Smooth muscle cell of trachea (primary cell): Measurements from ENCODE around the gene SHISA5. TPM values are rescaled to one million over a fixed set of nuclear protein-coding genes. Genes with fewer than 3 reads are reported as not detected.

ENCODE experiments used
- total RNA-seq: library from RNA; depleted of rRNA; stranded (reverse); fragments of >200 nt; gene quantifications from 2 replicates; pipeline ENCODE4 v1.2.1, GENCODE V29; 2014

The SHISA5 gene
- total RNA-seq: 107 and 177 TPM in 2 replicates

GRCh38 chr3:48504051-48504946, at the start of gene SHISA5:
Gene SHISA5 (minus strand): TSS chr3:48504174. CDS start chr3:48504094, 80 bp downstream.

GRCh38 chr3:48446425-48447193, 57.4 kb downstream of the SHISA5 start, which contains the start of gene ATRIP:
Gene ATRIP (plus strand): TSS chr3:48446737. CDS start chr3:48446846, 109 bp downstream.

GRCh38 chr3:48439820-48440589, 64.0 kb downstream of the SHISA5 start, which contains the start of the genes CCDC51 and TMA7:
Gene CCDC51 (minus strand): TSS chr3:48440119. CDS start chr3:48435128, 4,991 bp downstream.
Gene TMA7 (plus strand): TSS chr3:48440257. CDS start chr3:48440297, 40 bp downstream.

GRCh38 chr3:48429960-48430707, 73.8 kb downstream of the SHISA5 start, which contains the start of gene PLXNB1:
Gene PLXNB1 (minus strand): TSS chr3:48430086. CDS start chr3:48424611, 5,475 bp downstream.

Other genes starting within 250 kb of the SHISA5 start
- 37.4 and 40.0 TPM in 2 replicates for gene NME6, start 202.8 kb downstream of the SHISA5 start, total RNA-seq
- not detected in 2 replicates for gene SPINK8, start 170.5 kb downstream of the SHISA5 start, total RNA-seq
- gene FBXW12, start 132.0 kb downstream of the SHISA5 start, total RNA-seq: 0.15 TPM in 1 of 2 replicates, not detected in the other
- 41.3 and 76.4 TPM in 2 replicates for gene PLXNB1, start 74.1 kb downstream of the SHISA5 start, total RNA-seq
- gene CCDC51, start 64.1 kb downstream of the SHISA5 start, total RNA-seq: 40.0 and 42.8 TPM in 2 replicates
- gene TMA7, start 63.9 kb downstream of the SHISA5 start, total RNA-seq: 178 and 359 TPM in 2 replicates
- 5.7 and 6.6 TPM in 2 replicates for gene ATRIP, start 57.4 kb downstream of the SHISA5 start, total RNA-seq
- gene PFKFB4, start 52.6 kb upstream of the SHISA5 start, total RNA-seq: 10.0 and 12.2 TPM in 2 replicates
- 1.2 and 1.3 TPM in 2 replicates for gene UCN2, start 59.6 kb upstream of the SHISA5 start, total RNA-seq
- 22.5 and 52.6 TPM in 2 replicates for gene COL7A1, start 91.2 kb upstream of the SHISA5 start, total RNA-seq
- gene UQCRC1, start 105.5 kb upstream of the SHISA5 start, total RNA-seq: 358 and 469 TPM in 2 replicates
- gene TMEM89, start 117.6 kb upstream of the SHISA5 start, total RNA-seq: not detected in 2 replicates
- 16.9 and 22.2 TPM in 2 replicates for gene SLC26A6, start 131.3 kb upstream of the SHISA5 start, total RNA-seq
- gene CELSR3, start 158.7 kb upstream of the SHISA5 start, total RNA-seq: 1.0 and 3.5 TPM in 2 replicates
- gene NCKIPSD, start 181.7 kb upstream of the SHISA5 start, total RNA-seq: 11.8 and 25.1 TPM in 2 replicates
- 49.0 and 51.5 TPM in 2 replicates for gene IP6K2, start 213.0 kb upstream of the SHISA5 start, total RNA-seq